H1 (cell line): ENCODE data around the gene RNF123. TPM values are rescaled to one million over a fixed set of nuclear protein-coding genes. Genes with fewer than 3 reads are reported as not detected.

Experiments
- CHD2 ChIP-seq: IDR thresholded peaks from 2 replicates; pipeline ENCODE4 v1.6.1; 2012; ENCODE audit warnings: low read length, improper control_type of control experiment
- CHD7 ChIP-seq: fragments of 300-600 bp; sonication (generic); IDR thresholded peaks from 2 replicates; pipeline ENCODE4 v1.7.1; 2012; ENCODE audit warnings: low read length, moderate library complexity, mild to moderate bottlenecking, inconsistent platforms; ENCODE audit not compliant: insufficient replicate concordance
- TEAD4 ChIP-seq: IDR thresholded peaks from 2 replicates; pipeline ENCODE4 v1.6.1; 2012; ENCODE audit warnings: low read depth, low read length, inconsistent platforms, mixed read lengths
- polyA plus RNA-seq, 7 experiments: library from polyadenylated mRNA; depleted of rRNA in 3 of 7; stranded (reverse) in 5 of 7; unstranded in 2 of 7; fragments of >200 nt in 5 of 7; fragments of 200-250 nt in 2 of 7; gene quantifications; 1 replicate in 5 of 7; 2 replicates in 1 of 7; 4 replicates in 1 of 7; pipeline versions ENCODE4 v1.2.1 to v1.2.3, GENCODE V29; 2011 to 2013; ENCODE audit warnings: missing spikeins in 2 of 7, mixed read lengths in 2 of 7
- total RNA-seq: library from RNA; stranded (reverse); fragmentation: NEBNext Ultra II Directional; extraction: Animal tissue kit (Norgen Biotek cat#: 25700); gene quantifications from 2 replicates; pipeline ENCODE4 v1.2.1, GENCODE V29; 2021

The RNF123 gene
- total and polyA plus RNA-seq, 2 of the 8 experiments (the other 6 are each of a cell fraction or from before 2014, with no cell fraction given), result 30.5 to 57.7 TPM

GRCh38 chr3:49644684-49645083 lies 44.7 kb upstream of the RNF123 start (continued):
- TF ChIP-seq CHD7 (no peak), TEAD4 (no peak), CHD2 (no peak)
